Effector memory CD8-positive, alpha-beta T cell (primary cell): Measurements from ENCODE around the gene RGS6.

Experiments used
- ATAC-seq: fragments of 150-1000 bp; cut with Tn5 transposase; replicated peaks from 2 replicates; pipeline ENCODE4 v1.10.0; 2021; ENCODE audit warnings: mild to moderate bottlenecking, moderate library complexity
- DNase-seq, 3 experiments: peaks; one replicate each; pipeline ENCODE4 v3.0.0; 2021
- H3K27ac Mint-ChIP-seq, 2 donors: one replicate each; pipeline ENCODE4 v1.8.0; 2022; ENCODE audit warnings: mild to moderate bottlenecking in 2 of 2, mixed read lengths in 2 of 2, moderate library complexity in 2 of 2
- H3K27me3 Mint-ChIP-seq, 2 donors: one replicate each; pipeline ENCODE4 v1.8.0; 2022; ENCODE audit warnings: mixed read lengths in 2 of 2
- H3K36me3 Mint-ChIP-seq: one replicate; pipeline ENCODE4 v1.8.0; 2022; ENCODE audit warnings: mild to moderate bottlenecking, moderate library complexity, mixed read lengths; ENCODE audit not compliant: insufficient read depth
- H3K4me1 Mint-ChIP-seq, 2 donors: one replicate each; pipeline ENCODE4 v1.8.0; 2022; ENCODE audit warnings: low read depth in 2 of 2, mixed read lengths in 2 of 2
- H3K4me3 Mint-ChIP-seq, 2 donors: one replicate each; pipeline ENCODE4 v1.8.0; 2022; ENCODE audit warnings: mild to moderate bottlenecking in 2 of 2, mixed read lengths in 2 of 2, moderate library complexity in 2 of 2
- H3K9me3 Mint-ChIP-seq, 2 donors: one replicate each; pipeline ENCODE4 v1.8.0; 2022; ENCODE audit warnings: mixed read lengths in 2 of 2

The RGS6 gene

GRCh38 chr14:72049462-72049861 is 117.2 kb downstream of the RGS6 start:
- H3K9me3 Mint-ChIP-seq, result no peaks in the 10 kb centered on the region
- DNase-seq (no peak), ATAC-seq (no peak)
- H3K27me3 Mint-ChIP-seq, result peaks cover 34 to 58% of the 10 kb centered on the region in 2 donors
- no peaks in the 10 kb centered on the region for H3K4me1 Mint-ChIP-seq
- H3K27ac Mint-ChIP-seq, result no peak overlapping the region
- H3K4me3 Mint-ChIP-seq, result no peak overlapping the region
- H3K36me3 Mint-ChIP-seq, result no peaks in the 10 kb centered on the region

GRCh38 chr14:72052356-72052755 is 120.1 kb downstream of the RGS6 start:
- no peaks in the 10 kb centered on the region for H3K36me3 Mint-ChIP-seq
- no peaks in the 10 kb centered on the region for H3K9me3 Mint-ChIP-seq

GRCh38 chr14:72053651-72054050 is 121.4 kb downstream of the RGS6 start:
- H3K9me3 Mint-ChIP-seq, result no peaks in the 10 kb centered on the region
- H3K36me3 Mint-ChIP-seq, result no peaks in the 10 kb centered on the region
- no peak overlapping the region for H3K4me3 Mint-ChIP-seq
- ATAC-seq (no peak), DNase-seq (no peak)
- no peak overlapping the region for H3K27ac Mint-ChIP-seq
- peaks cover 25 to 33% of the 10 kb centered on the region in 2 donors for H3K27me3 Mint-ChIP-seq
- H3K4me1 Mint-ChIP-seq, result no peaks in the 10 kb centered on the region

More at GRCh38 chr14:72052356-72052755, 120.1 kb downstream of the RGS6 start:
- no peaks in the 10 kb centered on the region for H3K4me1 Mint-ChIP-seq
- peaks cover 25 to 33% of the 10 kb centered on the region in 2 donors for H3K27me3 Mint-ChIP-seq
- no peak overlapping the region for H3K4me3 Mint-ChIP-seq
- ATAC-seq (no peak), DNase-seq (no peak)
- H3K27ac Mint-ChIP-seq, result no peak overlapping the region

- Mint-ChIP-seq H3K36me3 (no peaks in the 10 kb centered on the region), H3K4me1 (no peaks in the 10 kb centered on the region), H3K4me3 (no peak overlapping the region), H3K27ac (no peak overlapping the region), H3K27me3 (peaks cover 25 to 33% of the 10 kb centered on the region in 2 donors), H3K9me3 (no peaks in the 10 kb centered on the region)
- DNase-seq (no peak), ATAC-seq (no peak)
These were observed 122.7 kb downstream of the RGS6 start for GRCh38 chr14:72054911-72055310.

- H3K4me3 Mint-ChIP-seq, result no peak overlapping the region
- H3K4me1 Mint-ChIP-seq, result no peaks in the 10 kb centered on the region
- no peaks in the 10 kb centered on the region for H3K36me3 Mint-ChIP-seq
- H3K27me3 Mint-ChIP-seq, result peaks cover 20 to 24% of the 10 kb centered on the region in 2 donors
- H3K27ac Mint-ChIP-seq, result no peak overlapping the region
- DNase-seq (no peak), ATAC-seq (no peak)
- H3K9me3 Mint-ChIP-seq, result no peaks in the 10 kb centered on the region
These were observed 125.6 kb downstream of the RGS6 start for GRCh38 chr14:72057701-72058285.

GRCh38 chr14:72060460-72060859 is 128.2 kb downstream of the RGS6 start:
- ATAC-seq (no peak), DNase-seq (no peak)
- Mint-ChIP-seq H3K36me3 (no peaks in the 10 kb centered on the region), H3K27me3 (peaks cover 12 to 25% of the 10 kb centered on the region in 2 donors), H3K9me3 (no peaks in the 10 kb centered on the region), H3K4me1 (no peaks in the 10 kb centered on the region), H3K4me3 (no peak overlapping the region), H3K27ac (no peak overlapping the region)

- peaks cover 12 to 25% of the 10 kb centered on the region in 2 donors for H3K27me3 Mint-ChIP-seq
These were observed 128.7 kb downstream of the RGS6 start for GRCh38 chr14:72060917-72061316.

GRCh38 chr14:72061718-72062117 is 129.5 kb downstream of the RGS6 start:
- Mint-ChIP-seq H3K9me3 (no peaks in the 10 kb centered on the region), H3K27ac (no peak overlapping the region), H3K27me3 (peaks cover 12 to 25% of the 10 kb centered on the region in 2 donors), H3K4me1 (no peaks in the 10 kb centered on the region), H3K4me3 (no peak overlapping the region), H3K36me3 (no peaks in the 10 kb centered on the region)
- DNase-seq, result no peak
- no peak for ATAC-seq

More at GRCh38 chr14:72060917-72061316, 128.7 kb downstream of the RGS6 start:
- no peaks in the 10 kb centered on the region for H3K4me1 Mint-ChIP-seq
- no peaks in the 10 kb centered on the region for H3K36me3 Mint-ChIP-seq
- no peak overlapping the region for H3K27ac Mint-ChIP-seq
- H3K4me3 Mint-ChIP-seq, result no peak overlapping the region
- ATAC-seq (no peak), DNase-seq (no peak)
- H3K9me3 Mint-ChIP-seq, result no peaks in the 10 kb centered on the region

- Mint-ChIP-seq H3K9me3 (no peaks in the 10 kb centered on the region), H3K27ac (no peak overlapping the region)
- no peak for ATAC-seq
These were observed 131.6 kb downstream of the RGS6 start for GRCh38 chr14:72063761-72064282.

GRCh38 chr14:72064501-72064900 is 132.3 kb downstream of the RGS6 start:
- Mint-ChIP-seq H3K27me3 (peaks cover 17 to 25% of the 10 kb centered on the region in 2 donors), H3K27ac (no peak overlapping the region), H3K4me3 (no peak overlapping the region), H3K9me3 (no peaks in the 10 kb centered on the region), H3K4me1 (no peaks in the 10 kb centered on the region), H3K36me3 (no peaks in the 10 kb centered on the region)
- ATAC-seq (no peak), DNase-seq (no peak)

More at GRCh38 chr14:72063761-72064282, 131.6 kb downstream of the RGS6 start:
- DNase-seq, result no peak
- Mint-ChIP-seq H3K36me3 (no peaks in the 10 kb centered on the region), H3K4me1 (no peaks in the 10 kb centered on the region), H3K27me3 (peaks cover 17 to 25% of the 10 kb centered on the region in 2 donors), H3K4me3 (no peak overlapping the region)

GRCh38 chr14:72070458-72070857 is 138.2 kb downstream of the RGS6 start:
- DNase-seq, result no peak
- no peak overlapping the region for H3K4me3 Mint-ChIP-seq
- ATAC-seq, result no peak
- H3K36me3 Mint-ChIP-seq, result no peaks in the 10 kb centered on the region
- no peak overlapping the region for H3K27ac Mint-ChIP-seq
- H3K27me3 Mint-ChIP-seq, result peaks cover 10% of the 10 kb centered on the region in 2 donors
- no peaks in the 10 kb centered on the region for H3K9me3 Mint-ChIP-seq
- no peaks in the 10 kb centered on the region for H3K4me1 Mint-ChIP-seq

- peaks cover 13 to 20% of the 10 kb centered on the region in 2 donors for H3K27me3 Mint-ChIP-seq
- no peak for ATAC-seq
- no peak for DNase-seq
- no peaks in the 10 kb centered on the region for H3K4me1 Mint-ChIP-seq
- no peak overlapping the region for H3K4me3 Mint-ChIP-seq
- H3K27ac Mint-ChIP-seq, result no peak overlapping the region
- H3K9me3 Mint-ChIP-seq, result no peaks in the 10 kb centered on the region
- H3K36me3 Mint-ChIP-seq, result no peaks in the 10 kb centered on the region
These were observed 143.6 kb downstream of the RGS6 start for GRCh38 chr14:72075649-72076334.

GRCh38 chr14:72081137-72081536 is 148.9 kb downstream of the RGS6 start:
- DNase-seq, result no peak
- no peaks in the 10 kb centered on the region for H3K4me1 Mint-ChIP-seq
- H3K27me3 Mint-ChIP-seq, result peaks cover 29 to 35% of the 10 kb centered on the region in 2 donors
- no peak overlapping the region for H3K4me3 Mint-ChIP-seq
- H3K36me3 Mint-ChIP-seq, result no peaks in the 10 kb centered on the region
- no peak overlapping the region for H3K27ac Mint-ChIP-seq
- H3K9me3 Mint-ChIP-seq, result no peaks in the 10 kb centered on the region
- ATAC-seq, result no peak

- ATAC-seq, result no peak
These were observed 152.7 kb downstream of the RGS6 start for GRCh38 chr14:72084935-72085334.

More at GRCh38 chr14:72084935-72085334, 152.7 kb downstream of the RGS6 start:
- no peaks in the 10 kb centered on the region for H3K36me3 Mint-ChIP-seq
- no peaks in the 10 kb centered on the region for H3K9me3 Mint-ChIP-seq
- DNase-seq, result no peak
- no peaks in the 10 kb centered on the region for H3K4me1 Mint-ChIP-seq
- no peak overlapping the region for H3K27ac Mint-ChIP-seq
- peaks cover 34 to 36% of the 10 kb centered on the region in 2 donors for H3K27me3 Mint-ChIP-seq
- no peak overlapping the region for H3K4me3 Mint-ChIP-seq
